Pancreas (tissue), 10 donors: ENCODE results near the gene MDH1. TPM values are rescaled to one million over a fixed set of nuclear protein-coding genes. Genes with fewer than 3 reads are reported as not detected.

Source experiments
- ATAC-seq, 4 donors: fragments of 200-7000 bp; cut with Tn5 transposase; one replicate each; pipeline versions ENCODE4 v1.8.0 to v1.9.1; 2020; ENCODE audit warnings: mild to moderate bottlenecking in 4 of 4, moderate library complexity in 4 of 4
- DNase-seq, 6 donors: peaks; one replicate each; pipeline ENCODE4 v3.0.0-alpha.2; 2020
- FAIRE-seq: peaks from 2 replicates; lab custom pipeline; 2012; peaks lifted over from hg19 to GRCh38; lab: Jason Lieb, UNC
- H3K27ac ChIP-seq, 4 donors: fragments of 200-600 bp; sonication (generic); 1 replicate in 3 of 4; 2 replicates in 1 of 4; pipeline versions ENCODE4 v1.5.0 to v1.8.0; 2020
- H3K27me3 ChIP-seq, 4 donors: fragments of 200-600 bp; one replicate each; pipeline ENCODE4 v1.8.0; 2021
- H3K36me3 ChIP-seq, 3 donors: fragments of 200-600 bp; sonication (generic) in 1 of 3; one replicate each; pipeline versions ENCODE4 v1.5.0 to v1.8.0; 2020 to 2021
- H3K4me1 ChIP-seq, 3 donors: fragments of 200-600 bp; one replicate each; pipeline ENCODE4 v1.8.0; 2021
- H3K4me3 ChIP-seq, 4 donors: fragments of 200-600 bp; sonication (generic) in 2 of 4; one replicate each; pipeline versions ENCODE4 v1.5.0 to v1.8.0; 2020 to 2021
- H3K9me3 ChIP-seq, 4 donors: fragments of 200-600 bp; one replicate each; pipeline ENCODE4 v1.8.0; 2021
- CTCF ChIP-seq, 4 donors: fragments of 200-600 bp; sonication (generic) in 3 of 4; IDR thresholded peaks; one replicate each; pipeline versions ENCODE4 v1.5.0 to v1.8.0; 2021; ENCODE audit warnings: antibody characterized with exemption in 4 of 4
- WGBS, 2 donors: extraction: QIAGEN DNeasy Blood & Tissue Kit; methylation state at CpG; one replicate each; pipeline ENCODE4 v1.1.7; 2013; 5-methylcytosine and 5-hydroxymethylcytosine counted together
- intact Hi-C, 3 donors: fragments of 100-400 bp; cut with DNase I; formaldehyde crosslinking; loops; one replicate each; pipeline versions ENCODE4 v1.11.1 to v1.14.2; 2022
- polyA plus RNA-seq, 2 donors: library from polyadenylated mRNA; stranded (reverse); fragments of 200-250 nt; gene quantifications; one replicate each; pipeline ENCODE4 v1.2.3, GENCODE V29; 2013
- total RNA-seq, 6 donors: library from RNA; stranded (reverse); fragmentation: NEBNext Ultra II Directional in 4 of 6; extraction: Animal tissue kit (Norgen Biotek cat#: 25700) in 4 of 6; gene quantifications; one replicate each; pipeline versions ENCODE4 v1.2.1 to v1.2.4, GENCODE V29; 2021 to 2023
- donor health status: healthy with polysubstance abuse.
- donor health status: DM: no; HTN: no; CAD: no; lungs with moderate emphysema.
- donor health status: DM: no; HTN: no; CAD: no.
- donor health status: control.
- donor health status: control.
- donor health status: Bipolar disorder and iron deficiency.
- donor health status: DM: yes; HTN: yes; CAD: no.
- donor health status: DM: no; HTN: no; CAD: no.
- donor health status: DM: no; HTN: no; CAD: no.
- donor health status: DM: yes; HTN: yes; CAD: no.

Gene MDH1
- total and polyA plus RNA-seq, 8 donors: 35.4 to 104 (median 56.2) TPM

GRCh38 chr2:63628403-63628942 lies 39.7 kb downstream of the MDH1 start:
- Histone ChIP-seq H3K4me3 (no peak overlapping the region), H3K36me3 (no peaks in the 10 kb centered on the region), H3K27me3 (no peaks in the 10 kb centered on the region), H3K4me1 (no peaks in the 10 kb centered on the region), H3K27ac (no peak overlapping the region), H3K9me3 (no peaks in the 10 kb centered on the region)
- intact Hi-C loops: no loop called here
- no peak for TF ChIP-seq CTCF (IDR thresholded peaks at IDR 0.05)
- no peak for ATAC-seq
- DNase-seq: no peak
- WGBS, 2 donors: 84 to 86% methylated on average over 1 of the region's 1 CpG
- FAIRE-seq: no peak

GRCh38 chr2:63631501-63631900 lies 42.7 kb downstream of the MDH1 start:
- intact Hi-C loops: no loop called here
- Histone ChIP-seq H3K4me1 (no peaks in the 10 kb centered on the region), H3K27ac (no peak overlapping the region), H3K27me3 (no peaks in the 10 kb centered on the region), H3K9me3 (peaks cover 0 to 3% (median 0%) of the 10 kb centered on the region in 4 donors), H3K4me3 (no peak overlapping the region), H3K36me3 (no peaks in the 10 kb centered on the region)
- no peak for FAIRE-seq
- TF ChIP-seq CTCF (IDR thresholded peaks at IDR 0.05): no peak
- 37 to 45% methylated on average over 1 of the region's 1 CpG for WGBS, 2 donors
- no peak for ATAC-seq
- DNase-seq: no peak

GRCh38 chr2:63632382-63632781 lies 43.6 kb downstream of the MDH1 start:
- 79 to 82% methylated on average over 2 of the region's 2 CpGs for WGBS, 2 donors
- Histone ChIP-seq H3K4me1 (no peaks in the 10 kb centered on the region), H3K4me3 (no peak overlapping the region), H3K9me3 (peaks cover 0 to 3% (median 0%) of the 10 kb centered on the region in 4 donors), H3K27me3 (no peaks in the 10 kb centered on the region), H3K36me3 (no peaks in the 10 kb centered on the region), H3K27ac (no peak overlapping the region)
- no peak for ATAC-seq
- intact Hi-C loops: no loop called here
- no peak for DNase-seq
- no peak for FAIRE-seq
- no peak for TF ChIP-seq CTCF (IDR thresholded peaks at IDR 0.05)

GRCh38 chr2:63639344-63639743 lies 50.6 kb downstream of the MDH1 start:
- WGBS, 2 donors: 94 to 96% methylated on average over 1 of the region's 1 CpG
- no peak for FAIRE-seq
- Histone ChIP-seq H3K9me3 (no peaks in the 10 kb centered on the region), H3K27ac (no peak overlapping the region), H3K4me1 (no peaks in the 10 kb centered on the region), H3K27me3 (no peaks in the 10 kb centered on the region), H3K4me3 (no peak overlapping the region), H3K36me3 (no peaks in the 10 kb centered on the region)
- intact Hi-C loops: no loop called here
- no peak for ATAC-seq
- DNase-seq: no peak
- no peak for TF ChIP-seq CTCF (IDR thresholded peaks at IDR 0.05)

- Histone ChIP-seq H3K36me3 (no peaks in the 10 kb centered on the region), H3K4me1 (no peaks in the 10 kb centered on the region), H3K4me3 (no peak overlapping the region), H3K27me3 (no peaks in the 10 kb centered on the region), H3K9me3 (no peaks in the 10 kb centered on the region), H3K27ac (no peak overlapping the region)
- DNase-seq (no peak), FAIRE-seq (no peak), ATAC-seq (no peak)
- intact Hi-C loops: no loop called here
- TF ChIP-seq CTCF (IDR thresholded peaks at IDR 0.05): no peak
- 78 to 89% methylated on average over 1 of the region's 1 CpG for WGBS, 2 donors
Measured at GRCh38 chr2:63642946-63643345, 54.2 kb downstream of the MDH1 start.
